HG02973 (cell line): ENCODE results near the gene TMEM144.

Experiments
- ATAC-seq: cut with Tn5 transposase; IDR thresholded peaks from one replicate; pipeline ENCODE4 v1.9.1; 2021; ENCODE audit warnings: moderate library complexity; ENCODE audit not compliant: unreplicated experiment

The TMEM144 gene

GRCh38 chr4:158292156-158292555 lies 81.9 kb downstream of the TMEM144 start:
- ATAC-seq, result no peak

- ATAC-seq, result no peak
These were observed 84.8 kb downstream of the TMEM144 start for GRCh38 chr4:158295053-158295452.

- ATAC-seq, result no peak
These were observed 87.6 kb downstream of the TMEM144 start for GRCh38 chr4:158297866-158298265.

GRCh38 chr4:158299459-158300007 lies 89.2 kb downstream of the TMEM144 start:
- no peak for ATAC-seq

GRCh38 chr4:158300012-158300411 lies 89.7 kb downstream of the TMEM144 start:
- ATAC-seq, result no peak

GRCh38 chr4:158302076-158302866 lies 92.0 kb downstream of the TMEM144 start:
- no peak for ATAC-seq

GRCh38 chr4:158304694-158305093 lies 94.4 kb downstream of the TMEM144 start:
- no peak for ATAC-seq
